ENCODE data around the gene ELN.
"Not testable (repeated sequence)": the region's sequence is repeated elsewhere in the genome, so short reads cannot be mapped to it uniquely, and the experiment has no call there.

Gene ELN

DNA sequence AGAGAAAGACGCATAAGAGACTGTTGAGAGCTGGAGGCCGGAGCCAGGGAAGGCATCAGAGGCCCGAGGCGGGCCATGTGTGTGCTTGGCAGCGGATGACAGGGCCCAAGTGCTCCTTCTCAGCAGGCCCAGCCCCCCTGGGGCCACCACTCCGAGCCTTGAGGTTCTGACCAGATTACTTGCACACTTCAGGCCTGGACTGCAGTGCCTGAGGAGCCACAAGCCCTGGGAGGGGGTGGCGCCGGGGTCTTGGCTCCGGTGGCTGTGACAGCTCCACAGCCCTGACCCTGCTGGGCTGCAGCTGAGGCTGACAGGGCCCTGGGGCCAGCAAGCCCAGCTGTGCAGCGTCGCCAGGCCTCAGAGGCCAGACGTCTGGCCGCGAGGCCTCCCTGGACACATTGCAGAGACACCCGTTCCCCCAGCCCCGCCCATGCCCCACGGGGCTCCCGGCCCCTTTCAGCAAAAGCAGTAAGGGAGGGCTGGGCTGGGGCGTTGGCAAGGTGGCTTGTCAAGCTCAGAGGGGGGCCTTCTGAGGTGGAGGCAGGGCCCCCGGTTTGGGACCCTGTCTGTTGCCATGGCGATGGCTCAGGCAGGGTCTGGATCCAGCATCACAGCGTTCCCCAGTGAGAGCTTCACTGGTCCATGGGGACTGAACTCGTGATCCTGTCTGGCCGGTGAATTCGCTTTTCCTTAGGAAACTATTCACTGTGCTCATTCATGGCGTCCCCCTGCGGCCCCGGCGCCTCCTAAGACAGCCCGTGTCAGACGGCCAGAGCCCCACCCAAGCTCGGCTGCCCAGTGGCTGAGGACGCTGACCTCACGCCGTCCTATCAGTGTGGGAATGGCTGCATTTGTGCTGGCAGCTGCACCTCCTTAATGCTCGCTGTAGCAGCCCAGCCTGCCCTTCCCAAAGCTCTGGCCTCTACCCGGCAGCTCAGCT is 5.7 kb downstream of the ELN start:
- no peak for DNase-seq
- in situ Hi-C loops (cut with MboI; ENCODE audit: low pct_unique_long_range_greater_than_20kb, low sequenced_read_pairs): loop anchor here (25.0 kb wide), 1 partner anchor 354 kb away; no protein-coding TSS in a partner anchor

- no peak for DNase-seq
- in situ Hi-C loops (cut with MboI; ENCODE audit: low pct_unique_long_range_greater_than_20kb, low sequenced_read_pairs): loop anchor here (25.0 kb wide), 1 partner anchor 350 kb away; no protein-coding TSS in a partner anchor
Measured at GRCh38 chr7:74037609-74038008, 9.6 kb downstream of the ELN start.

DNA sequence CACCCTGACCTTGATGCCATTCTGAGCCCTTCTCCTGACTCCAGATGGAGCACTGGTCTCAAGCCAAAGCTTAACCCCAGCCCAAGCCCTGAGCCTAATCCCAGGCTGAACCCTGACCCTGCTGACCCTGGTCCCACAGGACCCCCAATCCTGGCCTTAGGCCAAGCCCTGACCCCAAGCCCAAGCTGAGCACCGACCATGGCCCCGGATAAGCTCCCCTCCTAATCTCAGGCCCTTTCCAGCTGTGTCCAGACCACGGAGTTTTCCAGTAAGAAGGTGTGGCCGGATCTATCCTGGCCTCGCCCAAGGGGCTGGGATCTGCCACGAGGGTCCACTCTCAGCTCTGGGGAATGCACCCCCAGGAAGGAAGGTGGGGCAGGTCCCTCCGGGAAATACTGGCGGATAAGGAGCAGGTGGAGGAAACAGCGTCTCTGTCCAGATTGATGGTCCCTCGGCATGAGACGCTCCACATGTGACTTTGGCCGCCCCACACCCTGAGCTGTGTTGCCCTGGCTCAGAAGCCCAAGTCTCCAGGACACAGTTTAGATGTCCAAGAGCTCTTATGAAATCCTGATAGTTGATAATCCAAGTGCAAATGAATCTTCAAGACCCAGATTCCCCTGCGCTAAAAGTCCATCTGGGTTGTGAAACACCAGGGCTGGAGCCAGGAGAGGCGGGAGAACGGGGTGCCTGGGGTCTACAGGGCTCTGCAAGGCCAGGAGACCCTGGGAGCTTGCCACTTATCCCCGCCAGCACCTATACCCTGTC is 10.4 kb downstream of the ELN start:
- DNase-seq: no peak
- in situ Hi-C loops (cut with MboI; ENCODE audit: low pct_unique_long_range_greater_than_20kb, low sequenced_read_pairs): loop anchor here (25.0 kb wide), 1 partner anchor 349 kb away; no protein-coding TSS in a partner anchor

- DNase-seq: no peak
- in situ Hi-C loops (cut with MboI; ENCODE audit: low pct_unique_long_range_greater_than_20kb, low sequenced_read_pairs): loop anchor here (25.0 kb wide), 1 partner anchor 348 kb away; no protein-coding TSS in a partner anchor
Measured at GRCh38 chr7:74039337-74039736, 11.4 kb downstream of the ELN start.

DNA sequence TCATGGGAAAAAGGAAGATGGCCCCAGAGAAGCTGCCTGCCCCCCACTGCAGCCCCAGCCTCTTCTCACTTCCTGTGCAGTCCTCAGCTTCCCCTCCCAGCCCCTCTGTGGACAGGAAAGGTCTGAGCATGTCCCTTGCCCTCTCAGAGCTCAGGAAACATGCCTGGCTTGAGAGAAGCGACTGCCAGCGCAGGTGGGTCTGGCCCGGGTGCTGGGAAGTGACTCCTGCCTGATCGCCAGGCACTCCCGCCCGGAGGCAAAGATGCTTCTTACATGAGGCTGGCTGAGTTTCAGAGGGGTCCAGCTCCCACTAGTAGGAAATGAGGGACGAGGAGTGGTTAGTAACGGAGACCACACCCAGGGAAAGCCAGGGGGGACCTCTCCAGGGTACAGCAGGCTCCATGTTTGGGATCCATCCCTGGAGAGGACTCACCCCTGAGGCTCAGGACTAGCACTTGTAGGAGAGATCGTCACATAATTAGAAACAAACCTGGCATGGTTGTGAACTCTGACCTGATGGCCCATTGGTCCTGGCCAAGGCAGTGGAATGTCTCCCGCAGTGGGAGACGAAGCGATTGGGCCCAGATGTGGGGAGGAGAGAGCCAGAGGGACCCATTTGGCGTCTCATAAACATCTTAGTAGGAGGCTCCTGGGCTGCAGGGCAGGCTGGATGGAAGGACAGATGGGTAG is 12.3 kb downstream of the ELN start:
- in situ Hi-C loops (cut with MboI; ENCODE audit: low pct_unique_long_range_greater_than_20kb, low sequenced_read_pairs): loop anchor here (25.0 kb wide), 1 partner anchor 347 kb away; no protein-coding TSS in a partner anchor
- no peak for DNase-seq

GRCh38 chr7:74040791-74041520 is 13.0 kb downstream of the ELN start:
- DNase-seq: no peak
- in situ Hi-C loops (cut with MboI; ENCODE audit: low pct_unique_long_range_greater_than_20kb, low sequenced_read_pairs): loop anchor here (25.0 kb wide), 1 partner anchor 346 kb away; no protein-coding TSS in a partner anchor

- in situ Hi-C loops (cut with MboI; ENCODE audit: low pct_unique_long_range_greater_than_20kb, low sequenced_read_pairs): loop anchor here (25.0 kb wide), 1 partner anchor 344 kb away; no protein-coding TSS in a partner anchor
- DNase-seq: no peak
Measured at GRCh38 chr7:74042746-74043522, 15.0 kb downstream of the ELN start.

DNA sequence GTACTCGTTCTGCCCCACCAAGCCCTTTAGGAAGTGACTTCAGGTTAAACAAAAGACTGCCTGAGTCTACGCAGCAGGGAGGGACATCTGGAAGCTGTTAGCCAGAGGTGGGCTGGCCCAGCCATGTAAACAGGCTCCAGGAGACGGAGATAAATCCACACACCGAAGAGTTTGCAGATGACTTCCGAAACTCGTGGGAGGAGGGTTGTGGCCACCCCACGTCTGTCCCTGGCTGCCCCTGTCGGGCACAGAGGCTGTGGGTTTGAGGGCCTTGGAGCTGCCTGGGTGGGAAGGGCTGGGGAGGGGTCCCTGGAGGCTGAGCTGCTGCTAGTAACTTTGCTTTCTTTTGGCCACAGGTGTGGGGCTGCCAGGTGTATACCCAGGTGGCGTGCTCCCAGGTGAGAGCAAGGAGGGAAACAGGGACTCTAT is 15.6 kb downstream of the ELN start:
- DNase-seq: no peak
- in situ Hi-C loops (cut with MboI; ENCODE audit: low pct_unique_long_range_greater_than_20kb, low sequenced_read_pairs): loop anchor here (25.0 kb wide), 1 partner anchor 344 kb away; no protein-coding TSS in a partner anchor

GRCh38 chr7:74044366-74045350 is 16.7 kb downstream of the ELN start:
- in situ Hi-C loops (cut with MboI; ENCODE audit: low pct_unique_long_range_greater_than_20kb, low sequenced_read_pairs): loop anchor here (25.0 kb wide), 1 partner anchor 343 kb away; no protein-coding TSS in a partner anchor
- no peak for DNase-seq

DNA sequence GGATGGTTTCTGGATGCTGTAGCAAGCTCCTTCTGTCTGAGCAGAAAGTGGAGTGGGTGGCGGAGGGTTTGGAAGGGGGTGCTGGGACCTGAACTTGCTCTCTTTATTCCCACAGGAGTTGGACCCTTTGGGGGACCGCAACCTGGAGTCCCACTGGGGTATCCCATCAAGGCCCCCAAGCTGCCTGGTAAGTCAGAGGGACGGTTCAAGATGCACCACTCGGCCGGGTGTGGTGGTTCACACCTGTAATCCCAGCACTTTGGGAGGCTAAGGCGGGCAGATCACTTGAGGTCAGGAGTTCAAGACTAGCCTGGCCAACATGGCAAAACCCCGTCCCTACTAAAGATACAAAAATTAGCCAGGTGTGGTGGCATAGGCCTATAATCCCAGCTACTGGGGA is 18.6 kb downstream of the ELN start:
- in situ Hi-C loops (cut with MboI; ENCODE audit: low pct_unique_long_range_greater_than_20kb, low sequenced_read_pairs): loop anchor here (25.0 kb wide), 1 partner anchor 341 kb away; no protein-coding TSS in a partner anchor
- not testable (repeated sequence) for DNase-seq

DNA sequence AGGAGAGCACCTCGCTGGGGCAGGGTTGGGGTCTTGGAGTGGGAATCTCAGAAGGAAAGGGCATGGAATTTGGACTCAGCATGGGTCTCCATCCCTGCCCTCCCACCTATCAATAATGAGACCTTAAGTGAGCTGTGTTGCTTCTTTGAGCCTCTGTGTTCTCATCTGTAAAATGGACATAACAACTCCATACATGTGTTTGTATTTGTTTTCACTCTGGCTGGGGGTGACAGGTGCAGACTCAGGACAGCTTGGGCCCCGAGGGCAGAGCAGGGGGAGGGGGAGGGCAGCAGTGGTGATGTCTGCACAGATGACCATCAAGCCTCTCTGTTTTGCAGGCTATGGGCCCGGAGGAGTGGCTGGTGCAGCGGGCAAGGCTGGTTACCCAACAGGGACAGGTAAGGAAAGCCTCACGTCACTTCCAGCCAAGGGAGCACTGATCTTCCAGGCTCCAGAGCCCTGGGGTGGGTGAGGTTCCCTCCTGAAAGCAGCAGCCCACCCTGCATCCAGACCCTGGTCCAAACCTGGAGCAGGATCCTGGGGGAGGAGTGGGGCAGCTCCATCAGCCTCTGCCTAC is 19.9 kb downstream of the ELN start:
- in situ Hi-C loops (cut with MboI; ENCODE audit: low pct_unique_long_range_greater_than_20kb, low sequenced_read_pairs): loop anchor here (25.0 kb wide), 1 partner anchor 339 kb away; no protein-coding TSS in a partner anchor
- no peak for DNase-seq

GRCh38 chr7:74048999-74049599 is 21.1 kb downstream of the ELN start:
- in situ Hi-C loops (cut with MboI; ENCODE audit: low pct_unique_long_range_greater_than_20kb, low sequenced_read_pairs): loop anchor here (25.0 kb wide), 1 partner anchor 338 kb away; no protein-coding TSS in a partner anchor
- DNase-seq: no peak

DNA sequence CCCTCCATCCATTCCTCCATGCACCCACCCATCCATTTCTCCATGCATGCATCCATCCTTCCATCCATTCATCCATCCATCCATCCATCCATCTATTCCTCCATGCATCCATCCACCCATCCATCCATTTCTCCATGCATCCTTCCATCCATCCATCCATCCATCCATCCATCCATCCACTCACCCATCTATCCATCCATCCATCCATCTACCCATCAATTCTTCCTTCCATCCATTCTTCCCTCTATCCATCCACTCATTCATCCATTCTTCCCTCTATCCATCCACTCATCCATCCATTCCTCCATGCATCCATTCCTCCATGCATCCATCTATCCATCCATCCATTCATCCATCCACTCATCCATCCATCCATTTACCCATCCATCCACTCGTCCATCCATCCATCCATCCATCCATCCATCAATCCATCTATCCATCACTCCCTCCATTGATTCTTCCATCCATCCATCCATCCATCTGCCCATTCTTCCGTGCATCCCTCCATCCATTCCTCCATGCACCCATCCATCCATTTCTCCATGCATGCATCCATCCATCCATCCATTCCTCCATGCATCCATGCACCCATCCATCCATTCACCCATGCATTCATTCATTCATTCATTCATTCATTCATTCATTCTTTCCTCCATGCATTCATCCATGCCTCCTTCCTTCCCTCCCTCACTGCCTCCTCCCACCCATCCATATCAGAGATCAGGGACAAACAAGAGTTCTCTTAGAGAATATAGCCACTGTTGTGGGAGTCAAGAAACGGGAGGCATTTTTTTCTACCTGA is 22.2 kb downstream of the ELN start:
- no peak for DNase-seq
- in situ Hi-C loops (cut with MboI; ENCODE audit: low pct_unique_long_range_greater_than_20kb, low sequenced_read_pairs): loop anchor here (25.0 kb wide), 2 partner anchors 137 to 337 kb away; no protein-coding TSS in a partner anchor

DNA sequence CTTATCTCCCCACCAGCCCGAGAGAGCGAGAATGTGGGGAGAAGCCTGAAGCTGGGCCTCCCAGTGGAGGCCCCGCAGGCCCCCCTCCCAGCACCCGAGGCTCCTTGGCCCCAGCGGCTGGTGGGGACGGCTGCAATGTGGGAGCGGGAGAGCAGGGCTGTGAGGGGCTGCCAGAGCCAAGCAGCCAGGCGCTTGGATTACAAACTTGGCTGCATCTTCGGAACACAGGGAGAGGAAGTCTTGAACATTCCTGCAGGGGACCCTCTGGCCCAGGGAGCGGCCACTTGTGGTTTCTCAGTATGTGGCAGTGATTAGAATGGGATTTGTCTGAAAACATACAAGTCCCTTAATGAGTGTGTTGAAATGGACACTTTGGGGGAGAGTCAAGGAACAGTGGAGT is 23.2 kb downstream of the ELN start:
- no peak for DNase-seq
- in situ Hi-C loops (cut with MboI; ENCODE audit: low pct_unique_long_range_greater_than_20kb, low sequenced_read_pairs): loop anchor here (25.0 kb wide), 1 partner anchor 136 kb away; no protein-coding TSS in a partner anchor
